ENCODE results near the gene MYLK4. TPM values are rescaled to one million over a fixed set of nuclear protein-coding genes. Genes with fewer than 3 reads are reported as not detected.

Gene MYLK4
- polyA plus RNA-seq, 6 donors from 2014 or later = 0.04 to 0.13 (median 0.10) TPM; not detected in 2

Other genes starting within 250 kb of the MYLK4 start
- 10 to 100 TPM; 33.9 to 53.6 (median 38.5) TPM for gene WRNIP1, start 14.5 kb upstream of the MYLK4 start, polyA plus RNA-seq (ENCODE audit: low read depth in 6 of 6)
- 100 to 1,000 TPM in 2 of 6 donors, 10 to 100 TPM in 4; 84.7 to 107 (median 93.7) TPM for gene SERPINB1, start 90.9 kb upstream of the MYLK4 start, polyA plus RNA-seq (ENCODE audit: low read depth in 6 of 6)
- 10 to 100 TPM; 18.2 to 35.2 (median 27.7) TPM for gene SERPINB9, start 152.4 kb upstream of the MYLK4 start, polyA plus RNA-seq (ENCODE audit: low read depth in 6 of 6)
- gene SERPINB6, start 220.6 kb upstream of the MYLK4 start, polyA plus RNA-seq (ENCODE audit: low read depth in 6 of 6) = 10 to 100 TPM; 30.2 to 90.6 (median 71.2) TPM
- 10 to 100 TPM in 4 of 6 donors, 1 to 10 TPM in 2; 8.0 to 23.2 (median 14.3) TPM for gene NQO2, start 249.0 kb upstream of the MYLK4 start, polyA plus RNA-seq (ENCODE audit: low read depth in 6 of 6)